Natural killer cell (primary cell): ENCODE measurements around the gene CDC42SE2. TPM values are rescaled to one million over a fixed set of nuclear protein-coding genes. Genes with fewer than 3 reads are reported as not detected.

Source experiments
- ATAC-seq, 3 donors: fragments of 150-1000 bp in 2 of 3; fragments of 200-7000 bp in 1 of 3; cut with Tn5 transposase; 1 replicate in 1 of 3; 2 replicates in 2 of 3; pipeline ENCODE4 v1.10.0; 2021; ENCODE audit warnings: mild to moderate bottlenecking in 2 of 3, moderate library complexity in 2 of 3
- DNase-seq, 2 donors: peaks; one replicate each; pipeline versions ENCODE4 v3.0.0 to v3.0.0-alpha.2; 2013 to 2021; ENCODE audit warnings: mixed read lengths in 1 of 2
- H3K27ac ChIP-seq: one replicate; pipeline ENCODE4 v1.5.1; 2013; ENCODE audit warnings: mild to moderate bottlenecking, low read length
- H3K27me3 ChIP-seq: one replicate; pipeline ENCODE4 v1.6.1; 2013; ENCODE audit warnings: low read length; ENCODE audit not compliant: control insufficient read depth, insufficient read depth
- H3K36me3 ChIP-seq: one replicate; pipeline ENCODE4 v1.6.1; 2013; ENCODE audit warnings: low read length; ENCODE audit not compliant: control insufficient read depth, insufficient read depth
- H3K4me1 ChIP-seq: one replicate; pipeline ENCODE4 v1.6.1; 2013; ENCODE audit warnings: low read length; ENCODE audit not compliant: control insufficient read depth, insufficient read depth
- H3K4me3 ChIP-seq: one replicate; pipeline ENCODE4 v1.5.1; 2013; ENCODE audit warnings: low read length
- H3K9me3 ChIP-seq: one replicate; pipeline ENCODE4 v1.6.1; 2013; ENCODE audit warnings: low read length; ENCODE audit not compliant: control insufficient read depth, insufficient read depth
- H3K27ac Mint-ChIP-seq, 2 donors: one replicate each; pipeline ENCODE4 v1.8.0; 2022; ENCODE audit warnings: mild to moderate bottlenecking in 2 of 2, mixed read lengths in 2 of 2, moderate library complexity in 1 of 2
- H3K27me3 Mint-ChIP-seq, 2 donors: one replicate each; pipeline ENCODE4 v1.8.0; 2022; ENCODE audit warnings: low read depth in 2 of 2, mixed read lengths in 2 of 2
- H3K36me3 Mint-ChIP-seq: one replicate; pipeline ENCODE4 v1.8.0; 2022; ENCODE audit warnings: mixed read lengths
- H3K4me1 Mint-ChIP-seq, 2 donors: one replicate each; pipeline ENCODE4 v1.8.0; 2022; ENCODE audit warnings: mixed read lengths in 2 of 2
- H3K4me3 Mint-ChIP-seq: one replicate; pipeline ENCODE4 v1.8.0; 2022; ENCODE audit warnings: mild to moderate bottlenecking, moderate library complexity, mixed read lengths
- H3K9me3 Mint-ChIP-seq, 2 donors: one replicate each; pipeline ENCODE4 v1.8.0; 2022; ENCODE audit warnings: mixed read lengths in 2 of 2
- WGBS: methylation state at CpG from one replicate; pipeline ENCODE4 v1.1.7; 2013; ENCODE audit warnings: missing lambda C conversion rate; ENCODE audit not compliant: insufficient coverage; 5-methylcytosine and 5-hydroxymethylcytosine counted together
- intact Hi-C: fragments of 100-400 bp; cut with micrococcal nuclease; formaldehyde crosslinking; loops from one replicate; pipeline ENCODE4 v1.14.2; 2022
- total RNA-seq, 4 donors: library from RNA; stranded (reverse); fragments of 120-200 nt in 1 of 4; gene quantifications; one replicate each; pipeline versions ENCODE4 v1.2.3 to v1.2.4, GENCODE V29; 2013 to 2022
- TF ChIP-seq, protein P1 (sequence below): fragments of 200-600 bp; IDR thresholded peaks from one replicate; pipeline ENCODE4 v1.8.0; 2022; ENCODE audit warnings: antibody characterized with exemption

The CDC42SE2 gene
- total RNA-seq, 3 donors from 2014 or later (not counting 1 experiment from before 2014, with no cell fraction given), result 140 to 183 (median 166) TPM

DNA sequence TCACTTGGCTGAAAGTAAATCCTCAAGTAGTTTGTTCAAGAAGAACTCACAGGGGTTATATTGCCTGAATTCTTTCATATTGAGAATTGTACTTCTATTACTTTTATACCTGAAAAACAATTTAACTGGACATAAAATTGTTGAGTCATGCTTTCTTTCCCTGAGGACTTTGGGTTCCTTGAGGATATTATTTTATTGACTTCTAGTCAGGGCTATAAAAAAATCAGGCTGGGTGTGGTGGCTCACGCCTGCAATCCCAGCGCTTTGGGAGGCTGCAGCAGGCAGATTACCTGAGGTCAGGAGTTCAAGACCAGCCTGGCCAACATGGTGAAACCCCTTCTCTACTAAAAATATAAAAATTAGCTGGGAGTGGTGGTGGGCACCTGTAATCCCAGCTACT lies 17.9 kb upstream of the CDC42SE2 start:
- H3K27ac Mint-ChIP-seq, result no peak overlapping the region
- intact Hi-C loops, result no loop called here
- 100% methylated on average over 2 of the region's 2 CpGs for WGBS

DNA sequence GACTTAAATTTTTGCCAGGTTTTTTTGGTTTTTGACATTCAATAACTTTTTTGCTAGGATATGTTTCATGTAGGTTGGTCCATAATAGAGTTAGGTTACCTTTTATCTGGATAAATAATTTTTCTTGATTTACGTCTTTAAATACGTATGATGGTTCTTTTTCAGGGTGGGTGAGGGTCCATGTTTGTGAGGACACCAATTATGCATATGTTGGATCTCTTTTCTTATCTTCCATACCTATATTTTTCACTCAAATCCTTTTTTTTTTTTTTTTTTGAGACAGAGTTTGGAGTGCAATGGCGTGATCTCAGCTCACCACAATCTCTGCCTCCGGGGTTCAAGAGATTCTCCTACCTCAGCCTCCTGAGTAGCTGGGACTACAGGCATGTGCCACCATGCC lies 17.3 kb upstream of the CDC42SE2 start:
- Histone ChIP-seq H3K4me1 (peaks cover 6% of the 10 kb centered on the region), H3K4me3 (no peak overlapping the region), H3K27ac (no peak overlapping the region), H3K27me3 (no peaks in the 10 kb centered on the region), H3K9me3 (peaks cover 4% of the 10 kb centered on the region), H3K36me3 (no peaks in the 10 kb centered on the region)
- ATAC-seq, result no peak
- intact Hi-C loops, result no loop called here
- H3K27ac Mint-ChIP-seq, result no peak overlapping the region
- no peaks in the 10 kb centered on the region for H3K36me3 Mint-ChIP-seq
- H3K27me3 Mint-ChIP-seq, result no peaks in the 10 kb centered on the region
- WGBS, result 100% methylated on average over 2 of the region's 4 CpGs
- no peaks in the 10 kb centered on the region for H3K9me3 Mint-ChIP-seq
- H3K4me3 Mint-ChIP-seq, result no peak overlapping the region
- peaks cover 11% of the 10 kb centered on the region in 2 donors for H3K4me1 Mint-ChIP-seq
- DNase-seq, result no peak
- TF ChIP-seq, protein P1, sequence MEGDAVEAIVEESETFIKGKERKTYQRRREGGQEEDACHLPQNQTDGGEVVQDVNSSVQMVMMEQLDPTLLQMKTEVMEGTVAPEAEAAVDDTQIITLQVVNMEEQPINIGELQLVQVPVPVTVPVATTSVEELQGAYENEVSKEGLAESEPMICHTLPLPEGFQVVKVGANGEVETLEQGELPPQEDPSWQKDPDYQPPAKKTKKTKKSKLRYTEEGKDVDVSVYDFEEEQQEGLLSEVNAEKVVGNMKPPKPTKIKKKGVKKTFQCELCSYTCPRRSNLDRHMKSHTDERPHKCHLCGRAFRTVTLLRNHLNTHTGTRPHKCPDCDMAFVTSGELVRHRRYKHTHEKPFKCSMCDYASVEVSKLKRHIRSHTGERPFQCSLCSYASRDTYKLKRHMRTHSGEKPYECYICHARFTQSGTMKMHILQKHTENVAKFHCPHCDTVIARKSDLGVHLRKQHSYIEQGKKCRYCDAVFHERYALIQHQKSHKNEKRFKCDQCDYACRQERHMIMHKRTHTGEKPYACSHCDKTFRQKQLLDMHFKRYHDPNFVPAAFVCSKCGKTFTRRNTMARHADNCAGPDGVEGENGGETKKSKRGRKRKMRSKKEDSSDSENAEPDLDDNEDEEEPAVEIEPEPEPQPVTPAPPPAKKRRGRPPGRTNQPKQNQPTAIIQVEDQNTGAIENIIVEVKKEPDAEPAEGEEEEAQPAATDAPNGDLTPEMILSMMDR, result no peak

More for the DNA sequence above, 17.9 kb upstream of the CDC42SE2 start:
- no peaks in the 10 kb centered on the region for H3K27me3 Mint-ChIP-seq
- DNase-seq (no peak), ATAC-seq (no peak)
- Histone ChIP-seq H3K36me3 (no peaks in the 10 kb centered on the region), H3K27ac (no peak overlapping the region), H3K4me1 (peaks cover 5% of the 10 kb centered on the region), H3K9me3 (peaks cover 4% of the 10 kb centered on the region), H3K4me3 (no peak overlapping the region), H3K27me3 (no peaks in the 10 kb centered on the region)
- H3K4me1 Mint-ChIP-seq, result peaks cover 8 to 11% of the 10 kb centered on the region in 2 donors
- no peaks in the 10 kb centered on the region for H3K36me3 Mint-ChIP-seq
- no peaks in the 10 kb centered on the region for H3K9me3 Mint-ChIP-seq
- H3K4me3 Mint-ChIP-seq, result no peak overlapping the region
- TF ChIP-seq, protein P1, result no peak

DNA sequence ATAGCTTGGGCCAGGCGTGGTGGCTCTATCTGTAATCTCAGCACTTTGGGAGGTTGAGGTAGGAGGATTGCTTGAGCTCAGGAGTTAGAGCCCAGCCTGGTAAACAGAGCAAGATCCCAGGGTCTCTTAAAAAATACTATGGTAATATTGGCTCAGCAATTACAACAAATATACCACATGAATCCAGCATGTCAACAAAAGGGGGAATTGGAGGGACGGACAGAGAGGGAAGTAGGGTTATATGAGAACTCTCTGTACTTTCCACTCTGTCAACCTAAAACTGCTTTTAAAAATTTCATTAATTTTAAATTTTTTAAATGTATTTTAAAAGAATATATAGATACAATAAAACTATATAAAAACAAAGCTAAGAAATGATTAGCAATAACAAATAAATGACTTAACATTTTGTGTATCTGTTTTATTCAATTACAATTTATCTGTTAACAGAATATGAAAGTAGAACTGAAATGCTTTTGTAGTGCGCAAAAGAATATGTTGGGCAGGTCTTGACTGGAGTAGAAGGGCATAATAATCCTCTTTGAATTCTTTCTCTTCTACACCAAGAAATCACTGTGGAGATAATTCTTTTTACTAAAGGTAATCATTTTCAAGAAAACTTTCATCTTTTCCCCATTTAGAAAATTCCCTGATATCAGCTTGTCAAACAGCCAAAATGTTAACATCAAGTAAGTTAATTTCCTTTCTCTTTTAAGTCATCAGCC lies 12.9 kb upstream of the CDC42SE2 start:
- peak overlapping the region; percentile 74 for H3K4me3 Mint-ChIP-seq
- DNase-seq (peak in 1 of 2 donors; percentile 45), ATAC-seq (no peak)
- H3K27me3 ChIP-seq, result no peaks in the 10 kb centered on the region
- no peaks in the 10 kb centered on the region for H3K36me3 Mint-ChIP-seq
- no peaks in the 10 kb centered on the region for H3K9me3 Mint-ChIP-seq
- intact Hi-C loops, result no loop called here
- peaks cover under 1% of the 10 kb centered on the region for H3K36me3 ChIP-seq
- peak overlapping the region; percentile 91 to 93 for H3K27ac Mint-ChIP-seq
- WGBS, result 40% methylated on average over 1 of the region's 3 CpGs
- peak overlapping the region; percentile 99 for H3K27ac ChIP-seq
- H3K27me3 Mint-ChIP-seq, result no peaks in the 10 kb centered on the region
- peaks cover 38% of the 10 kb centered on the region for H3K4me1 ChIP-seq
- peaks cover 4% of the 10 kb centered on the region for H3K9me3 ChIP-seq
- H3K4me1 Mint-ChIP-seq, result peaks cover 35 to 41% of the 10 kb centered on the region in 2 donors
- TF ChIP-seq, protein P1, result no peak
- H3K4me3 ChIP-seq, result no peak overlapping the region
